Neural cell (in vitro differentiated cells): ENCODE results near the gene CFAP97D1. TPM values are rescaled to one million over a fixed set of nuclear protein-coding genes. Genes with fewer than 3 reads are reported as not detected.

Experiments used
- H2AFZ ChIP-seq: fragments of 200-600, 300-800 bp; sonication (generic), shearing (Covaris generic); 2 replicates; pipeline ENCODE4 v1.6.0; 2014; ENCODE audit warnings: low read depth, mild to moderate bottlenecking, antibody characterized with exemption, low read length, moderate library complexity
- H3F3A ChIP-seq: fragments of 200-600 bp; shearing (Covaris generic); 2 replicates; pipeline ENCODE4 v1.6.1; 2016; ENCODE audit warnings: mild to moderate bottlenecking, moderate library complexity, mixed read lengths, antibody characterized with exemption, low read length; ENCODE audit not compliant: insufficient read depth, poor library complexity, severe bottlenecking
- H3K27ac ChIP-seq: fragments of 200-600, 300-800 bp; sonication (generic), shearing (Covaris generic); 2 replicates; pipeline ENCODE4 v1.5.1; 2014; ENCODE audit warnings: mild to moderate bottlenecking, low read length, moderate library complexity
- H3K27me3 ChIP-seq: fragments of 300-800, 200-600 bp; sonication (generic), shearing (Covaris generic); 2 replicates; pipeline ENCODE4 v1.6.0; 2014; ENCODE audit warnings: mild to moderate bottlenecking, low read depth, low read length, moderate library complexity; ENCODE audit not compliant: insufficient read depth
- H3K36me3 ChIP-seq: fragments of 300-800, 200-600 bp; sonication (generic), shearing (Covaris generic); 2 replicates; pipeline ENCODE4 v1.5.1; 2014; ENCODE audit warnings: mild to moderate bottlenecking, antibody characterized with exemption, low read length, moderate library complexity; ENCODE audit not compliant: insufficient read depth
- H3K4me2 ChIP-seq: fragments of 300-800, 200-600 bp; sonication (generic), shearing (Covaris generic); 2 replicates; pipeline ENCODE4 v1.6.0; 2014; ENCODE audit warnings: mild to moderate bottlenecking, low read length
- H3K4me3 ChIP-seq: fragments of 300-800, 200-600 bp; sonication (generic), shearing (Covaris generic); 2 replicates; pipeline ENCODE4 v1.5.1; 2014; ENCODE audit warnings: mild to moderate bottlenecking, low read length, moderate library complexity
- H3K79me2 ChIP-seq: fragments of 200-600 bp; shearing (Covaris generic); replicated peaks from 2 replicates; pipeline ENCODE4 v1.6.0; 2014; ENCODE audit warnings: mild to moderate bottlenecking, low read length, moderate library complexity; ENCODE audit not compliant: insufficient read depth
- H3K9ac ChIP-seq: fragments of 300-800, 200-600 bp; sonication (generic), shearing (Covaris generic); 2 replicates; pipeline ENCODE4 v1.6.1; 2016; ENCODE audit warnings: mild to moderate bottlenecking, low read length, mixed read lengths
- H3K9me2 ChIP-seq: fragments of 200-600 bp; shearing (Covaris generic); 2 replicates; pipeline ENCODE4 v1.6.1; 2016; ENCODE audit warnings: mild to moderate bottlenecking, low read length, mixed read lengths; ENCODE audit not compliant: insufficient read depth
- H3K9me3 ChIP-seq: fragments of 200-600, 300-800 bp; sonication (generic), shearing (Covaris generic); 2 replicates; pipeline ENCODE4 v1.6.1; 2016; ENCODE audit warnings: mild to moderate bottlenecking, mixed run types, low read length, moderate library complexity, mixed read lengths
- H4K20me1 ChIP-seq: fragments of 200-600 bp; shearing (Covaris generic); 2 replicates; pipeline ENCODE4 v1.6.1; 2016; ENCODE audit warnings: mild to moderate bottlenecking, mixed run types; ENCODE audit not compliant: insufficient read depth
- CTCF ChIP-seq: fragments of 450-650 bp; IDR thresholded peaks from 2 replicates; pipeline ENCODE4 v1.5.1; 2014; ENCODE audit warnings: antibody characterized with exemption, mild to moderate bottlenecking, moderate library complexity; ENCODE audit not compliant: poor library complexity, severe bottlenecking
- EP300 ChIP-seq: fragments of 450-650 bp; conservative IDR thresholded peaks from 2 replicates; pipeline ENCODE4 v1.6.1; 2014; ENCODE audit warnings: antibody characterized with exemption, mild to moderate bottlenecking, moderate library complexity; ENCODE audit not compliant: poor library complexity, severe bottlenecking
- EZH2 ChIP-seq: fragments of 200-600, 300-800 bp; shearing (Covaris generic), sonication (generic); IDR thresholded peaks from 2 replicates; pipeline ENCODE4 v1.6.1; 2014; ENCODE audit warnings: antibody characterized with exemption, low read length, borderline replicate concordance, mild to moderate bottlenecking; ENCODE audit not compliant: insufficient read depth, poor library complexity, severe bottlenecking
- MXI1 ChIP-seq: fragments of 450-650 bp; conservative IDR thresholded peaks from 2 replicates; pipeline ENCODE4 v1.6.1; 2014; ENCODE audit warnings: antibody characterized with exemption, mild to moderate bottlenecking; ENCODE audit not compliant: poor library complexity, severe bottlenecking
- POLR2AphosphoS5 ChIP-seq: IDR thresholded peaks from 2 replicates; pipeline ENCODE4 v1.6.1; 2012
- RAD21 ChIP-seq: fragments of 450-650 bp; conservative IDR thresholded peaks from 2 replicates; pipeline ENCODE4 v1.6.1; 2014; ENCODE audit warnings: antibody characterized with exemption, mild to moderate bottlenecking, moderate library complexity
- REST ChIP-seq: IDR thresholded peaks from 2 replicates; pipeline ENCODE4 v1.6.1; 2012; ENCODE audit warnings: borderline replicate concordance
- SMC3 ChIP-seq: fragments of 450-650 bp; conservative IDR thresholded peaks from 2 replicates; pipeline ENCODE4 v1.6.1; 2014; ENCODE audit warnings: antibody characterized with exemption, mild to moderate bottlenecking, moderate library complexity; ENCODE audit not compliant: poor library complexity
- TAF1 ChIP-seq: IDR thresholded peaks from 2 replicates; pipeline ENCODE4 v1.6.1; 2012; ENCODE audit warnings: low read depth
- polyA plus RNA-seq: library from polyadenylated mRNA; depleted of rRNA; stranded (reverse); fragments of >200 nt; gene quantifications from 2 replicates; pipeline ENCODE4 v1.2.3, GENCODE V29; 2014

Gene CFAP97D1
- polyA plus RNA-seq, 1 donor from 2014 or later, result 0.09 TPM

DNA sequence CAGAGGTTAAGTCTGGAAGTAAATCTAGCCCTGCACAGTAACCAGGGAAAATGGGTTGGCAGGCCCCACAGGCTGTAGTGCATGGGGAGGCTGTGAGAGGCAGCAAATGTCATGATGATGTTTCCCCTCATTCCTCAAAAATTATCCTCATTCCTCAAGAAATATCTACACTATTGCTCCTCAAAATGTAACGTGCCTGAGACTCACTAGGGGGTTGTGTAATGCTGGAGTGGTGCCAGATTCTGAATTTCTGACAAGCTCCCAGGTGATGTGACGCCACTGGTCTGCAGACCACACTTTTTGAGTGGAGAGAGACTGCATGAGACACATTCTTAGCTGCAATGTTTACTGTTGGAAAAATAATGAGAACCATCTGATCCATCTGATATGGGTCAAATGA, 53.9 kb downstream of the CFAP97D1 start:
- H3F3A ChIP-seq, result no peaks in the 10 kb centered on the region
- no peak overlapping the region for H2AFZ ChIP-seq
- no peaks in the 10 kb centered on the region for H3K9me2 ChIP-seq
- no peaks in the 10 kb centered on the region for H3K79me2 ChIP-seq
- no peaks in the 10 kb centered on the region for H3K9me3 ChIP-seq
- H3K4me3 ChIP-seq, result peak overlapping the region; percentile 87
- peak overlapping the region; percentile 32 for H3K27ac ChIP-seq
- no peaks in the 10 kb centered on the region for H3K36me3 ChIP-seq
- no peaks in the 10 kb centered on the region for H3K27me3 ChIP-seq
- TF ChIP-seq EZH2, result no peak
- no peak for TF ChIP-seq POLR2AphosphoS5
- no peak for TF ChIP-seq MXI1
- no peak for TF ChIP-seq REST
- TF ChIP-seq CTCF, result no peak
- TF ChIP-seq RAD21, result no peak
- no peak for TF ChIP-seq TAF1
- no peak for TF ChIP-seq EP300
- no peak for TF ChIP-seq SMC3
- H3K4me2 ChIP-seq, result peak overlapping the region; percentile 63
- no peaks in the 10 kb centered on the region for H4K20me1 ChIP-seq
- peak overlapping the region; percentile 75 for H3K9ac ChIP-seq

Other genes starting within 250 kb of the CFAP97D1 start
- 0.12 and 0.61 TPM in 2 replicates for gene ETV4, start 234.1 kb upstream of the CFAP97D1 start, polyA plus RNA-seq
- gene MEOX1, start 118.5 kb upstream of the CFAP97D1 start, polyA plus RNA-seq, result 0.50 TPM in 1 of 2 replicates, not detected in the other
- gene SOST, start 21.6 kb upstream of the CFAP97D1 start, polyA plus RNA-seq, result 0.10 TPM in 1 of 2 replicates, not detected in the other
- gene DUSP3, start 1.5 kb upstream of the CFAP97D1 start, polyA plus RNA-seq, result 38.7 and 38.8 TPM in 2 replicates
- 48.1 and 67.2 TPM in 2 replicates for gene MPP3, start 52.7 kb downstream of the CFAP97D1 start, polyA plus RNA-seq
- gene CD300LG, start 66.7 kb downstream of the CFAP97D1 start, polyA plus RNA-seq, result not detected in 2 replicates
- gene MPP2, start 127.1 kb downstream of the CFAP97D1 start, polyA plus RNA-seq, result 25.5 and 34.3 TPM in 2 replicates
- not detected in 2 replicates for gene PPY, start 162.0 kb downstream of the CFAP97D1 start, polyA plus RNA-seq
- gene PYY, start 173.5 kb downstream of the CFAP97D1 start, polyA plus RNA-seq, result not detected in 2 replicates
- gene NAGS, start 224.2 kb downstream of the CFAP97D1 start, polyA plus RNA-seq, result 0.50 TPM in 1 of 2 replicates, not detected in the other
- 59.3 and 62.9 TPM in 2 replicates for gene TMEM101, start 234.5 kb downstream of the CFAP97D1 start, polyA plus RNA-seq